ENCODE data around the gene HSPA1A.

- TF ChIP-seq RAD21 (IDR thresholded peaks at IDR 0.05; ENCODE audit: low read depth), result no peak
- TF ChIP-seq MAX (IDR thresholded peaks at IDR 0.05), result no peak
- TF ChIP-seq CREB1 (IDR thresholded peaks at IDR 0.05; ENCODE audit: low read depth), result no peak
- TF ChIP-seq TCF12 (IDR thresholded peaks at IDR 0.05; ENCODE audit: low read depth), result no peak
- no peak for TF ChIP-seq TEAD4 (IDR thresholded peaks at IDR 0.05)
- no peak for TF ChIP-seq USF1 (IDR thresholded peaks at IDR 0.05)
- TF ChIP-seq YY1 (IDR thresholded peaks at IDR 0.05; ENCODE audit: low read depth), result no peak
- TF ChIP-seq TAF1 (IDR thresholded peaks at IDR 0.05; ENCODE audit: low read depth), result no peak
- no peak for TF ChIP-seq ZBTB7A (IDR thresholded peaks at IDR 0.05; ENCODE audit: low read depth)
- TF ChIP-seq EGR1 (IDR thresholded peaks at IDR 0.05), result no peak
- TF ChIP-seq CEBPB (IDR thresholded peaks at IDR 0.05), result no peak
- no peak for TF ChIP-seq EP300 (IDR thresholded peaks at IDR 0.05; ENCODE audit: borderline replicate concordance)
- TF ChIP-seq REST (IDR thresholded peaks at IDR 0.05; ENCODE audit: low read depth), result no peak
- no peak for TF ChIP-seq FOXM1 (IDR thresholded peaks at IDR 0.05; ENCODE audit: borderline replicate concordance, low read depth)
Observed at GRCh38 chr6:31844507-31844906, 29.2 kb downstream of the HSPA1A start.
